ENCODE measurements around the gene GOLM1. TPM values are rescaled to one million over a fixed set of nuclear protein-coding genes. Genes with fewer than 3 reads are reported as not detected.

GOLM1 gene
- total and polyA plus RNA-seq, 10 of the 15 experiments (the other 5 are each of a cell fraction or from before 2014, with no cell fraction given): 0.41 to 25.9 (median 18.7) TPM

GRCh38 chr9:86040861-86041155 is 58.5 kb downstream of the GOLM1 start:
- Histone ChIP-seq H3K4me1 (ENCODE audit: control insufficient read depth, insufficient read depth, low read length) (no peaks in the 10 kb centered on the region), H3K36me3 (ENCODE audit: control insufficient read depth in 2 of 2, insufficient read depth in 2 of 2, low read length in 1 of 2) (no peaks in the 10 kb centered on the region), H3K79me2 (ENCODE audit: control insufficient read depth, insufficient read depth, low read length) (no peaks in the 10 kb centered on the region), H3K27ac (ENCODE audit: control insufficient read depth, insufficient read depth) (no peak overlapping the region), H3K4me3 (no peak overlapping the region), H3K9ac (ENCODE audit: control insufficient read depth, insufficient read depth, low read length) (no peak overlapping the region), H3K27me3 (replicated peaks in 1 of 2; ENCODE audit: control insufficient read depth in 2 of 2, insufficient read depth in 2 of 2, low read length in 1 of 2) (no peaks in the 10 kb centered on the region), H3K4me2 (ENCODE audit: control insufficient read depth, insufficient read depth) (no peak overlapping the region), H2AFZ (ENCODE audit: control insufficient read depth, low read depth, low read length) (no peak overlapping the region), H3K9me3 (replicated peaks; ENCODE audit: control insufficient read depth, insufficient read depth, low read length) (no peaks in the 10 kb centered on the region), H4K20me1 (ENCODE audit: control insufficient read depth, insufficient read depth) (no peaks in the 10 kb centered on the region)
- CTCF ChIA-PET: no interaction called here
- TF ChIP-seq SIX5 (IDR thresholded peaks at IDR 0.05; ENCODE audit: low read depth, low read length, severe bottlenecking) (no peak), IRF5 (IDR thresholded peaks at IDR 0.05; ENCODE audit: borderline replicate concordance) (no peak), NFYB (IDR thresholded peaks at IDR 0.05; ENCODE audit: insufficient read depth, low read depth, low read length) (no peak), SMARCA5 (IDR thresholded peaks at IDR 0.05) (no peak), CEBPB (IDR thresholded peaks at IDR 0.05; ENCODE audit: borderline replicate concordance in 1 of 2, low read depth in 2 of 2, low read length in 2 of 2) (no peak), JUNB (IDR thresholded peaks at IDR 0.05) (no peak), MEF2A (IDR thresholded peaks at IDR 0.05; ENCODE audit: insufficient read depth, low read depth, low read length) (no peak), FOS (IDR thresholded peaks at IDR 0.05; ENCODE audit: borderline replicate concordance, extremely low read depth, insufficient read length) (no peak), TCF12 (IDR thresholded peaks at IDR 0.05; ENCODE audit: low read depth, low read length) (no peak), BHLHE40 (IDR thresholded peaks at IDR 0.05; ENCODE audit: borderline replicate concordance in 1 of 2, low read depth in 2 of 2, low read length in 1 of 2) (no peak), PBX3 (IDR thresholded peaks at IDR 0.05; ENCODE audit: insufficient replicate concordance, low read depth, low read length) (no peak), ZNF24 (IDR thresholded peaks at IDR 0.05) (no peak), STAT1 (conservative IDR thresholded peaks at IDR 0.05) (no peak)
- TF ChIP-seq, protein P1, sequence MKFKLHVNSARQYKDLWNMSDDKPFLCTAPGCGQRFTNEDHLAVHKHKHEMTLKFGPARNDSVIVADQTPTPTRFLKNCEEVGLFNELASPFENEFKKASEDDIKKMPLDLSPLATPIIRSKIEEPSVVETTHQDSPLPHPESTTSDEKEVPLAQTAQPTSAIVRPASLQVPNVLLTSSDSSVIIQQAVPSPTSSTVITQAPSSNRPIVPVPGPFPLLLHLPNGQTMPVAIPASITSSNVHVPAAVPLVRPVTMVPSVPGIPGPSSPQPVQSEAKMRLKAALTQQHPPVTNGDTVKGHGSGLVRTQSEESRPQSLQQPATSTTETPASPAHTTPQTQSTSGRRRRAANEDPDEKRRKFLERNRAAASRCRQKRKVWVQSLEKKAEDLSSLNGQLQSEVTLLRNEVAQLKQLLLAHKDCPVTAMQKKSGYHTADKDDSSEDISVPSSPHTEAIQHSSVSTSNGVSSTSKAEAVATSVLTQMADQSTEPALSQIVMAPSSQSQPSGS (IDR thresholded peaks at IDR 0.05; ENCODE audit: low read length): no peak
- TF ChIP-seq, protein P2, sequence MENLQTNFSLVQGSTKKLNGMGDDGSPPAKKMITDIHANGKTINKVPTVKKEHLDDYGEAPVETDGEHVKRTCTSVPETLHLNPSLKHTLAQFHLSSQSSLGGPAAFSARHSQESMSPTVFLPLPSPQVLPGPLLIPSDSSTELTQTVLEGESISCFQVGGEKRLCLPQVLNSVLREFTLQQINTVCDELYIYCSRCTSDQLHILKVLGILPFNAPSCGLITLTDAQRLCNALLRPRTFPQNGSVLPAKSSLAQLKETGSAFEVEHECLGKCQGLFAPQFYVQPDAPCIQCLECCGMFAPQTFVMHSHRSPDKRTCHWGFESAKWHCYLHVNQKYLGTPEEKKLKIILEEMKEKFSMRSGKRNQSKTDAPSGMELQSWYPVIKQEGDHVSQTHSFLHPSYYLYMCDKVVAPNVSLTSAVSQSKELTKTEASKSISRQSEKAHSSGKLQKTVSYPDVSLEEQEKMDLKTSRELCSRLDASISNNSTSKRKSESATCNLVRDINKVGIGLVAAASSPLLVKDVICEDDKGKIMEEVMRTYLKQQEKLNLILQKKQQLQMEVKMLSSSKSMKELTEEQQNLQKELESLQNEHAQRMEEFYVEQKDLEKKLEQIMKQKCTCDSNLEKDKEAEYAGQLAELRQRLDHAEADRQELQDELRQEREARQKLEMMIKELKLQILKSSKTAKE (IDR thresholded peaks at IDR 0.05; ENCODE audit: low read depth, poor library complexity, severe bottlenecking): no peak
- DNase-seq (ENCODE audit: low read depth, low spot score) (no peak), ATAC-seq (no peak), FAIRE-seq (no peak)
- POLR2A ChIA-PET: no interaction called here
- intact Hi-C loops (cut with micrococcal nuclease; ENCODE audit: unreplicated experiment) (no loop called here), in situ Hi-C loops (cut with MboI) (no loop called here)
- no TSS peak for BruUV-seq (replicated peaks)
- SMC1A ChIA-PET (ENCODE audit: uncharacterized antibody, unreplicated experiment): no interaction called here
- WGBS (ENCODE audit: insufficient coverage, insufficient replicate concordance, low lambda C conversion rate, missing lambda C conversion rate): 46% methylated on average over 3 of the region's 3 CpGs
- RAD21 ChIA-PET (ENCODE audit: unreplicated experiment): no interaction called here
